Suppressor macrophage treated with lipopolysaccharide for 4 hours (primary cell): ENCODE results near the gene MORF4L1.
"Not testable (repeated sequence)": the region's sequence is repeated elsewhere in the genome, so short reads cannot be mapped to it uniquely, and the experiment has no call there.

ENCODE experiments used
- DNase-seq: peaks from one replicate; pipeline ENCODE4 v3.0.0-alpha.2; 2020

The MORF4L1 gene

GRCh38 chr15:78902281-78903032, 29.8 kb downstream of the MORF4L1 start:
- not testable (repeated sequence) for DNase-seq

DNA sequence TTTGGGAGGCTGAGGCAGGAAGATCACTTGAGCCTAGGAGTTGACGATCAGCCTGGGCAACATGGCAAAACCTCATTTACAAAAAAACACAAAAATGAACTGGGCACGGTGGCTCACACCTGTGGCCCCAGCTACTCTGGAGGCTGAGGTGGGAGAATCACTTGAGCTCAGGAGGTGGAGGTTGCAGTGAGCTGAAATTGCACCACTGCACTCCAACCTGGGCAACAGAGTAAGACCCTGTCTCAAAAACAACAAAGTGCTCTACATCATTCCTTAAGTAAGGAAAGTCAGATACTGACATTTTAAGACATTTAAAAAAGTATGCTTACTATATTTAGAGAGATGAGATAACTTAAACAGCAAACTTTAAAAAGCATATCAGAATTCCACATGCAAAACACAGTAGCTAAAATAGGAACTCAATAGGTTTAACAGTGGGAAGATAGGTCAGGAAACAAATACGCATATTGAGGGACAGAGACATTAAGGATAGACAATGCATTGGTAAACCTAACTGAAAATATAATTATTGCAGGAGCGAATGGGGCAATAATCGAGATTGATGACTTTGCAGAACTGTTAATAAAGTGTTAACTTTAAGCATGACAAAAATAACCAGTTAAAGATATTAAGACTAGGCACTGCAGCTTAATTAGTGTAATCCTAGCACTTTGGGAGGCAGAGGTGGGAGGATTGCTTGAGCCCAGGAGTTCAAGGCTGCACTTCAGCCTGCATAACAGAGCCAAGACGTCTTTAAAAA, 32.1 kb downstream of the MORF4L1 start:
- no peak for DNase-seq

GRCh38 chr15:78906316-78906620, 33.6 kb downstream of the MORF4L1 start:
- no peak for DNase-seq

DNA sequence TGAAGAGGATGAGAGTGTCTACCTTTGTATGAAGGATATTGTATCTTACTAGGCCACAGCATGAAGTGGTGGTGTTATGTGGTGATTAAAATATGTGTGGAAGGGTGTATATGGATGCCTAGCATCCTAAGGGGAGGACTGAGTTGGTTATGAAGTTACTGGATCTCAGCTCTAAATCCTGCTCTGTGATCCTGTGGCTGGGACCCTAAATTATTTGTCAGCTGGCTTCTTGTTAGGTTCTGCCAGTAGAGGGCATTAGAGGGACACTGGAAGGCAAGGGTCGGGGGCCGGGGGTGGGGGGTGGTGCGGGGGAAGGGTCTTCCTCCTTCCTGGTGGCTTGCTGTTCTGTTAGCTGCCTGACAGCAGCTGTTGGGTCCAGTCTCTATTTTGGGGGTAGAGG, 34.9 kb downstream of the MORF4L1 start:
- DNase-seq, result no peak

DNA sequence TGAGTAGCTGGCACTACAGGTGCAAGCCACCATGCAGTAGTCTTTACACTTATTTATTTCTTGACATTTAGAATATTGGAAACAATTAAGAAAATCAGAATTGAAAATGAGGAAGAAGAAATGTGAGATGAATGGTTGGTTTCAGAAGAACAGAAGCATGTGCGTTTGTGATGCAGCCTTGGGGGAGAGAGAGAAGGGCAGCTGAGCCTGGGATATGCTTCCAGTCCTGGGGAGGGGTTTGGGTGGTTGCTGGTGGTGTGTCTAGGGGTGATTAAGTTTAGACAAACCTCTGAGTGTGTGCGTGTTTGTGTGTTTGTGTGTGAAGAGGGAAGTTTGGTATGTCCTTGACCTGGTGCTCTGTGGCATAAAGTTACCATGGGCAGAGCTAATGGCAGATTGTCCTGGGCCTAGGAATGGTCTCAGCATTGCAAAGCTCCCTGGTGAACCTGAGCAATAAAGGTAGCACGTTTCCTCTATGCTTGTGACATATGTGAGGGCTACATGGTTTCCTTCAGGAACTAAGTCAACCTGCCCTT, 36.5 kb downstream of the MORF4L1 start:
- DNase-seq, result no peak

GRCh38 chr15:78909791-78910228, 37.1 kb downstream of the MORF4L1 start:
- peak; percentile 61 for DNase-seq

GRCh38 chr15:78910271-78910670, 37.6 kb downstream of the MORF4L1 start:
- DNase-seq, result no peak

- peak; percentile 42 for DNase-seq
These were observed 39.6 kb downstream of the MORF4L1 start for GRCh38 chr15:78912316-78912715.

GRCh38 chr15:78913012-78913411, 40.3 kb downstream of the MORF4L1 start:
- no peak for DNase-seq

- DNase-seq, result peak; percentile 50
These were observed 41.5 kb downstream of the MORF4L1 start for GRCh38 chr15:78914027-78914764.

DNA sequence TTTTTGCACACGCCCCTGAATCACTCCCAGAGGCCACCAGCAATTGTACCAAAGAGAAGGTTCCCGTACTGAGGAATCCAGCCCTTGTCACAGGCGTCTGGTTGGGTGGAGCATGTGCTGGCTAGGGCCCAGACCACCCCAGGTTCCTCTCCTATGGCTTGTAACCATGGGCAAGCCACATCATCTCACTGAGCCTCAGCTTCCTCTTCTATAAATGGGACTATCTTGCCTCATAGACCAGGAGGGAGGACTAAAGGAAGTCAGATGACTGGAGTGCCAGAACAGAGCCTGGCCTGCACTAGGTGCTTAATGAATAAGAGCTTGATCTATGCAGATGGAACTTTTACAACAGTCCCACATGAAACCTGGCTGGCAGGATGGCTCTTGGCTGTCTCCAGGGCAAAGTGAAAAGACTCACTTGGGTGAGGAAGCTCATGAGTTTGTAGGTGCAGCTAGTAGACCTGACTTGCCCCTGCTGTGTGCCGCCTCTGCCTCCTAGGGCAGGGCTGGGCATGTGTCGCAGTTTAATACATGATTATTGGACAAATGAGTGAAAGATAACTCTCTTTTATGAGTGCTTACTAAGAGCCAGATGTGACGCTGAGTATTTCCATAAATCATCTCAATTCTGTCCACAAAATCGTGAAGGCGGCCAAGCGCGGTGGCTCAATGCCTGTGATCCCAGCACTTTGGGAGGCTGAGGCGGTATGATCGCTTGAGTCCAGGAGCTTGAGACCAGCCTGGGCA, 42.8 kb downstream of the MORF4L1 start:
- DNase-seq, result peak; percentile 91

DNA sequence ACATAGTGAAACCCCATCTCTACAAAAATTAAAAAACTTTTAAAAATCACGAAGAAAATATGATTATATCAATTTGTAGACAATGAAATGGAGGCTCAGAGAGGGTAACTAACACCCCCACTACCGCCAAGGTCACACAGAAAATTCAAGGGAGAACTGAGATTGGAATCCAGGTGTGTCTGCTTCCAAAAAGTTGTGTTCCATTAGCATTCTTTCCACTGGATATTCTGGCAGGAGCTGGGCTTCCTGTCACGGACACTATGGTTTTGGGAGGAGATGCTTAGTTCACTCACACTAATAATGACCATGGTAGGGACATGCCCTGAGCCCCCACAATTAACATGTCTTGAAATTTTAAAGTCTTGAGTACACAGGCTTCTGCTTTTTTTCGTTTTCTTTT, 43.4 kb downstream of the MORF4L1 start:
- no peak for DNase-seq

DNA sequence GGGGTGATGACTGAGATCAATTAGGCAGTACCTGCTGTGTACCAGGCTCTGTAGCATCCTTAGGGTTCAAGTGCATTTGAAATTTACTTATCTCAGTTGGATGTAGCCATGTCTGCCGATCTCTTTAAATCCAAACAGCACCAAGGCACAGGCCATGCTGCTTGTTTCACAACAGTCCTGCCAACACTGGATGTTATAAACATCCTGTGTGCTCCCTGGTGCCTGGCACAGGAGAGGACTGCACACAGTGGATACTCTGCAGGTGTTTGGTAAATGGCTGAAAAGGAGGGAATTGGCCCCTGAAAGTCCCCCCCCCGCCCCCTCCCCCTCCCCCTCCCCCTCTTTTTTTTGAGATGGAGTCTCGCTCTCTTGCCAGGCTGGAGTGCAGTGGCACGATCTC, 45.2 kb downstream of the MORF4L1 start:
- no peak for DNase-seq

- DNase-seq, result no peak
These were observed 48.8 kb downstream of the MORF4L1 start for GRCh38 chr15:78921517-78921916.

DNA sequence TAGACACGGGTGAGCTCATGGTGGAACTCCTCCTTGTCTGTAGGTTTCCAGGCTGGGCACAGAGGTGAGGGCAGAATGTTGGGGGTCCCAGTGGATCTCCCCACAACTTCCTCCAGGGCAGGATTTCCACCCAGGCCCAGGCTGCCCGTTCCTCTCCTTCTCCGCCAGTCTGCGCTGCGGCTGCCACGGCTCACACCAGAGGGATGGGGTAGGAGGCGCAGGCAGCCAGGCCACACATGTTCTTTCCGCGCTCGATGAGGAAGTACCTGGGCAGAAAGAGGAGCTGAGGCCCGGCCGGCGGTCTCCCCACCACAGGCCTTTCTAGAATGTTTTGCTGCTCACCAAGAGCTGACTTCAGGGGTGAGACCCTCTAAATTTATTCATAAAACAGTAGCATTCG, 49.2 kb downstream of the MORF4L1 start:
- DNase-seq, result no peak

GRCh38 chr15:78922527-78922926, 49.8 kb downstream of the MORF4L1 start:
- no peak for DNase-seq

DNA sequence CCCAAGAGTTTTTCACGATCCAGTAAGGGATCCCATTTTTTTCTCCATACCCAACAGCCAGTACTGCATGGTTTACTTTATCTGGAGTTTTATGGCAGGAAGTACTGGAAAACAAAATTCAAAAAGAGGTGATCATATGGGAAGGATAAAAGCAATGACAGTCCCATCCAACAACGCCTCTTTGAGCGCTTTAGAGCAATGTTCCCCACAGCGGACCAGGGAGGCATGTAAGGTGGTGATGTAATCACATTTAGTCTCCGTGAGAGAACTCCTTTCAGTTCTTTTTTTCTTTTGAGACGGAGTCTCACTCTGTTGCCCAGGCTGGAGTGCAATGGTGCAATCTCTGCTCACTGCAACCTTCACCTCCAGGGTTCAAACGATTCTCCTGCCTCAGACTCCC, 50.3 kb downstream of the MORF4L1 start:
- peak; percentile 70 for DNase-seq

GRCh38 chr15:78923480-78924360, 51.0 kb downstream of the MORF4L1 start:
- no peak for DNase-seq

- no peak for DNase-seq
These were observed 52.5 kb downstream of the MORF4L1 start for GRCh38 chr15:78925076-78925624.

- no peak for DNase-seq
These were observed 53.5 kb downstream of the MORF4L1 start for GRCh38 chr15:78925956-78926743.
